Measurements from ENCODE around the gene CYB5R4. TPM values are rescaled to one million over a fixed set of nuclear protein-coding genes. Genes with fewer than 3 reads are reported as not detected.

CYB5R4 gene
- total RNA-seq, 2 donors from 2014 or later, result 13.7 to 18.9 TPM

- Histone ChIP-seq H3K27ac (ENCODE audit: low read depth, low read length) (no peak overlapping the region), H3K27me3 (ENCODE audit: control insufficient read depth, insufficient read depth, low read length, poor library complexity, severe bottlenecking) (no peaks in the 10 kb centered on the region), H3K9me3 (ENCODE audit: control insufficient read depth, low read length) (peaks cover 12% of the 10 kb centered on the region), H3K4me1 (ENCODE audit: control insufficient read depth, insufficient read depth, low read length) (no peaks in the 10 kb centered on the region), H3K4me3 (ENCODE audit: low read length) (no peak overlapping the region), H3K9ac (ENCODE audit: extremely low read depth, low read length, poor library complexity, severe bottlenecking) (no peak overlapping the region), H3K36me3 (ENCODE audit: control insufficient read depth, insufficient read depth, low read length) (peaks cover 35% of the 10 kb centered on the region)
- Mint-ChIP-seq H3K4me3 (no peak overlapping the region), H3K27me3 (ENCODE audit: insufficient read depth) (no peaks in the 10 kb centered on the region), H3K9me3 (peaks cover 4% of the 10 kb centered on the region), H3K4me1 (peaks cover 11% of the 10 kb centered on the region), H3K27ac (no peak overlapping the region), H3K36me3 (ENCODE audit: low read depth) (peaks cover 47% of the 10 kb centered on the region)
- no peak for DNase-seq
- 89 to 100% methylated on average over 2 to 3 of the region's 3 CpGs for WGBS, 2 experiments (ENCODE audit: insufficient coverage in 1 of 2, insufficient read length in 1 of 2)
- TF ChIP-seq CTCF (conservative IDR thresholded peaks at IDR 0.05), result no peak
Measured at GRCh38 chr6:83958241-83958685, 98.8 kb downstream of the CYB5R4 start.

GRCh38 chr6:83960664-83961063, 101.2 kb downstream of the CYB5R4 start:
- Histone ChIP-seq H3K9ac (ENCODE audit: extremely low read depth, low read length, poor library complexity, severe bottlenecking) (no peak overlapping the region), H3K9me3 (ENCODE audit: control insufficient read depth, low read length) (peaks cover 35% of the 10 kb centered on the region), H3K4me3 (ENCODE audit: low read length) (no peak overlapping the region), H3K27ac (ENCODE audit: low read depth, low read length) (no peak overlapping the region), H3K27me3 (ENCODE audit: control insufficient read depth, insufficient read depth, low read length, poor library complexity, severe bottlenecking) (no peaks in the 10 kb centered on the region), H3K36me3 (ENCODE audit: control insufficient read depth, insufficient read depth, low read length) (peaks cover 40% of the 10 kb centered on the region), H3K4me1 (ENCODE audit: control insufficient read depth, insufficient read depth, low read length) (no peaks in the 10 kb centered on the region)
- peaks cover 7% of the 10 kb centered on the region for H3K4me1 Mint-ChIP-seq
- H3K9me3 Mint-ChIP-seq, result peaks cover 28% of the 10 kb centered on the region
- TF ChIP-seq CTCF (conservative IDR thresholded peaks at IDR 0.05), result no peak
- H3K4me3 Mint-ChIP-seq, result no peak overlapping the region
- WGBS, 2 experiments (ENCODE audit: insufficient coverage in 1 of 2, insufficient read length in 1 of 2), result 67 to 84% methylated on average over 1 of the region's 1 CpG
- no peak overlapping the region for H3K27ac Mint-ChIP-seq
- H3K36me3 Mint-ChIP-seq (ENCODE audit: low read depth), result peaks cover 65% of the 10 kb centered on the region
- no peak for DNase-seq
- no peaks in the 10 kb centered on the region for H3K27me3 Mint-ChIP-seq (ENCODE audit: insufficient read depth)

- Histone ChIP-seq H3K36me3 (ENCODE audit: control insufficient read depth, insufficient read depth, low read length) (peaks cover 36% of the 10 kb centered on the region), H3K4me3 (ENCODE audit: low read length) (no peak overlapping the region), H3K27me3 (ENCODE audit: control insufficient read depth, insufficient read depth, low read length, poor library complexity, severe bottlenecking) (no peaks in the 10 kb centered on the region), H3K27ac (ENCODE audit: low read depth, low read length) (no peak overlapping the region), H3K9ac (ENCODE audit: extremely low read depth, low read length, poor library complexity, severe bottlenecking) (no peak overlapping the region), H3K9me3 (ENCODE audit: control insufficient read depth, low read length) (peaks cover 49% of the 10 kb centered on the region), H3K4me1 (ENCODE audit: control insufficient read depth, insufficient read depth, low read length) (no peaks in the 10 kb centered on the region)
- H3K9me3 Mint-ChIP-seq, result peaks cover 45% of the 10 kb centered on the region
- peaks cover 67% of the 10 kb centered on the region for H3K36me3 Mint-ChIP-seq (ENCODE audit: low read depth)
- no peak overlapping the region for H3K4me3 Mint-ChIP-seq
- TF ChIP-seq CTCF (conservative IDR thresholded peaks at IDR 0.05), result no peak
- no peak for DNase-seq
- H3K27ac Mint-ChIP-seq, result no peak overlapping the region
- H3K4me1 Mint-ChIP-seq, result no peaks in the 10 kb centered on the region
- H3K27me3 Mint-ChIP-seq (ENCODE audit: insufficient read depth), result no peaks in the 10 kb centered on the region
Measured at GRCh38 chr6:83962582-83962981, 103.1 kb downstream of the CYB5R4 start.

Measured in endodermal cell (in vitro differentiated cells).